Measurements from ENCODE around the gene GRIPAP1. TPM values are rescaled to one million over a fixed set of nuclear protein-coding genes. Genes with fewer than 3 reads are reported as not detected.
"Not testable (repeated sequence)": the region's sequence is repeated elsewhere in the genome, so short reads cannot be mapped to it uniquely, and the experiment has no call there.

Gene GRIPAP1
- polyA plus RNA-seq, 1 donor: 25.0 TPM

DNA sequence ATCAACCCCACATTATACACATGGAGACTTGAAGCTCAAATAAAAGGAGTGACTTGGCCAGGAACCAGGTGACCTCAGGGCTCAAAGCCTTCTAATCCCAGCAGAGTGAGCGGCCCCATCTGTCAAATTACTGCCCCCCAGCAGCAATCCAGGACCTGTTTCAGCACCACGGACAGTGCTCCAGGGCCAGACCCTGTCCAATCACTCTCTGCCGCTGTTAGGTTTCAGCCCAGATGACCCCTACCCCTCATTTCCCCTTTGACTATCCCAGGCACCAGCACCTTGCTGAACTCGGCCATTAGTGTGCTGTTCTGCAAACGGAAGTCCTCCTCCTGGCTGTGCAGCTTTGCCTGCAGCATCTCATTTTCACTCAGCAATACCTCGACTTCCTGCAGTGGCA lies 5.1 kb downstream of the GRIPAP1 start:
- DNase-seq (ENCODE audit: low read depth): no peak

DNA sequence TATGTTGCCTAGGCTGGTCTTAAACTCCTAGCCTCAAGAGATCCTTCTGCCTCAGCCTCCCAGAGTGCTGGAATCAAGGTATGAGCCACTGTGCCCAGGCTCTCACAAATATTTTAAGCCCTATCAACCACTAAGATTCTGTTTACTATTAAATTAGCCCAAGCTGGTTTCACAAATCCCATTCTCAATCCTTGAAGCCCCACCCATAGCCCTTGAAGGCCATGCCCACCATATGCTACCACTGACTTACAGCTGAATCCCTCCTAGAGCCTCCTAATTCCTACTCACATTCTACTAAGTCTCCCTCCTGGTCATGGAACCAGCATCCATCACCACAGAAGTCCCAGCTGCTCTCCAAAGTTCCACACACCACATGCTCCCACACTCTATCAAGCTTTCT lies 9.7 kb downstream of the GRIPAP1 start:
- no peak for DNase-seq (ENCODE audit: low read depth)

DNA sequence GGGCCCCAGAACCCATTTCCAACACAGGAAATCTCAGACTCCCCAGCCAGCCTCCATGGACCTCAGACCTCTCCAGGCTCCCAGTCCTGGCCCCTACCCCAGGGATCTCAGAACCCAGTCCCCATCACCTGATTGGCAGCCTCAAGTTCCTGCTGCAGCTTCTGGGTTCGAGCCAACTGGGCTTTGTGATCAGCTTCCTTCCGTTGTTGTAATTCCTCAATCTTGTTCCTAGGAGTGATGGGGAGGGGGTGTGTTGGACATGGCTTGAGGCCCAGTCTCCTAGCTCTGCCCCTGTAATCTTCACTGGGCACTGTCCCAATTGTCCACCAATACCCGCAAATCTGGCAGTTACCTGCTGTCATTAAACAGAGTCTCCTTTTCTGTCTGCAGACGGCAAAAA lies 12.6 kb downstream of the GRIPAP1 start:
- DNase-seq (ENCODE audit: low read depth): no peak

DNA sequence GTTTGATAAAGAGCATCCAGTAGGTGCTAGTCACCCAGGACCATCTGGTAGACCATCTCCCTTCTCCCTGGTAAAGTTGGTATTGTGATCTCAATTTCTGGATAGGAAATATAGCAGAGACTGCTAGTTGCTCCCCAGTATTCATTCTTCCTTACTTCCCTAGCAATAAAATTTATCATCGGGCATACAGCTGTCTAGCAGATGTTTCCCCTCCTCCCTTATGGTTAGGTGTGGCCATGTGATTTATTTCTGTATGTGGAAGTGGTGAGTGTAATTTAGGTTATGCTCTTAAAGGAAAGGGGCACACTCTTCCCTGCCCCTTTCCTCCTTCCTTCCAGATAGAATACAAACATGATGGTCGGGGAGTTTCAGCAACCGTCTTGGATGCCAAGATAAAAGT lies 18.2 kb downstream of the GRIPAP1 start:
- no peak for DNase-seq (ENCODE audit: low read depth)

DNA sequence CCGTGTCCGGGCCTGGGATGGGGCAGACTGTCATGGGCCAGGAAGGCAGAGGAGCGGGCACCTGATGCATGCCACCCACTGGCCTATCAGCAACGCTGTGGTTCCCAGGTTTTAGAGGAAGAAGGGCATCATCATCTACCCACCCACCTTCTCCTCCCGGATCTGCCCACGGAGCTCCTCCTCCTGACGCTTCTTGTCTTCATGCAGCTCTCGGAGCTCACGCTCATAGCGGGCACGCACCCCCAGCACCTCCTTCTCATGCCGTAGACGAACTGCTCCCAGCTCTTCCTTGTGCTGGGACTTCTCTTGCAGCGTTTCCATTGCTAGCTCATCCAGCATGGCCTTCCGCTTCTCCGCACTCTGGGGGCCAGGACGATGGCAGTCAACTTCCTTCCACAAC lies 19.0 kb downstream of the GRIPAP1 start:
- no peak for DNase-seq (ENCODE audit: low read depth)

DNA sequence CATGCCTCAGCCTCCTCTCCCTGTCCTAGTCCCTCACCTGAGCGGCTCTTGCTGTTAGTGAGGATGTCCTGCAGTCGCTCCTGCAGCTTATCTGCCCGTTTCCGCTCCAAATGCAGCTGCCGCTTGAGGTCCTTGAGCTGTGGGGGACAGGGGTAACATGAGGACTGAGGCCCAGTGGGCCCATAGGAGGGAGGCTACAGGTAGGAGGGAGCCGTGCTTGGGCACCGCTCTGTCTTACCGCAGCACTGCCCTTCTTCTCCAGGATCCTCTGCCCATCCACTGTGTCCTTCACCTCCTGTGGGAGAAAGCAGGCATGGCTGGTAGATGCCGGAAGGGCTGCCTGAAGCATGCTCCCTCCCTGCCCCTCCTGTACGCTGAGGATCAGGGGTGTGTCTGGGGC lies 20.9 kb downstream of the GRIPAP1 start:
- no peak for DNase-seq (ENCODE audit: low read depth)

DNA sequence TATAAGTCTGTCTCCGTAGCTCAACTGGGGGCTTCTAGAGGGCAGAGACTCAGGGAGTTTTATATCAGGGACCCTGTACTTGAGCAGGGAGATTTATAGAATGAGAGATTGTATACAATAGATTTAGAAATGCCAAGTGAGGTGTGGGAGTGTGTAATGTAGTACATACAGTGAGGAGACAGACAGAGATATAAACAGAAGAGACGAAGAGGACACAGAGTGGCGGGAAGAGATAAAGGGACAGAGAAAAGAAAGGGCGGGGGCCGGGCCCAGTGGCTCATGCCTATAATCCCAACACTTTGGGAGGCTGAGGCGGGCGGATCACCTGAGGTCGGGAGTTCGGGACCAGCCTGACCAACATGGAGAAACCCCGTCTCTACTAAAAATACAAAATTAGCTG lies 21.7 kb downstream of the GRIPAP1 start:
- not testable (repeated sequence) for DNase-seq (ENCODE audit: low read depth)

DNA sequence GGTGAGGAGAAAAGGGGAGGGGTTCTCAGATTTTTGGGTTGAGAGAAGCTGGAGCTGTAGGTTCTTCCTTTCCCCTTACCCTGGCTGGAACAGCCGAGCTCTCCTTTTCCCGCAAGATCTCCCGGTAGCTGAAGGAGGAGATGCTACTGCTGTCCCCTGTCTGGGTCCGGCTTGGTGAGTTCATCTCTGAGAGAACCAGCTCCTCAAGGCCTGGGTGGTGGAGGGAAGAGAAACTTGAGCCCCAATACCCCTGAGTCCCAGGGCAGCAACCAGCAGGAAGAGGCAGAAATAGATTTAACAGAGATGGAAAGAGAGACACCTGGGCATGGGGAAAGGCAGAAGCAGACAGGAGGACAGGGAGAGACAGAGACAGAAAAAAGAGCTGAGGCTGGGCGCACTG lies 23.8 kb downstream of the GRIPAP1 start:
- DNase-seq (ENCODE audit: low read depth): no peak

GRCh38 chrX:48976086-48976485 lies 26.0 kb downstream of the GRIPAP1 start:
- DNase-seq (ENCODE audit: low read depth): no peak

DNA sequence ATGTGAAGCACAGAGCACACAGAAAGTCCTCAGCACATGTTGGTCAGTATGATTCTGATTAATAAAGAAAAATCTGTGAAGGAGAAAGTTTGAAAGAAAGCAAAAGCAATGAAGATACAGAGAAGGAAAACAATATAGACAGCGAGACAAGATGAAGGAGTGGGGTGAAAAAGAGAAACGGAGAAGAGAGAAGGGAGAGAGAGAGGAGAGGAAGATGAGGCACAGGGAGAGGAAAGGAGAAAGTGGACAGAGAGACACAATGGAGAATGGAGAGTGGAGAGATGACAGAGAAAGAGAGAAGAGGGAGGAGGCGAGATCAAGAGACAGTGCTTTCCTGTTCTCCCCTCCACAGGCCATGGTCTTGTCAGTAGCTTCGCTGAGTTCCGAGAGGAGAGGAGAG lies 26.5 kb downstream of the GRIPAP1 start:
- DNase-seq (ENCODE audit: low read depth): no peak

GRCh38 chrX:48975041-48975440 lies 27.0 kb downstream of the GRIPAP1 start:
- no peak for DNase-seq (ENCODE audit: low read depth)

GRCh38 chrX:48974574-48974973 lies 27.5 kb downstream of the GRIPAP1 start:
- no peak for DNase-seq (ENCODE audit: low read depth)

DNA sequence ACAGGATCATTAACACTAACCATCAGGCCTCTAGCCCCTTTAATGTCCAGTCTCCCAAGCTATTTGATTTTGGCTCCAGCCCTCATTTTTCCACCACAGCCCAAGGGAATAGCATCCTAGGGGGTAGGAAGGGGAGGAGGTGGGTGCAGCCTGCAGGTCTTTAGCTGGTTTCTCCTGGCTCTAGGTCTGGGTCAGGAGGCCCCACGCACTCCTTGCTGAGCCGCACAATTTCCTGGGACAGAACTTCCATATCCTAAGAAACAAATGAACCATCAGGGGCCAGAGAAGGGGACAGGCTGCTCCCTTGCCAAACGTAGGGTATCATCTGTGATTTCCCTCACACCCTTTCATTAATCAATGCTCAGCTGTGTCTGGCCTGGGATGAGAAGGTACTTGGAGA lies 28.0 kb downstream of the GRIPAP1 start:
- no peak for DNase-seq (ENCODE audit: low read depth)

DNA sequence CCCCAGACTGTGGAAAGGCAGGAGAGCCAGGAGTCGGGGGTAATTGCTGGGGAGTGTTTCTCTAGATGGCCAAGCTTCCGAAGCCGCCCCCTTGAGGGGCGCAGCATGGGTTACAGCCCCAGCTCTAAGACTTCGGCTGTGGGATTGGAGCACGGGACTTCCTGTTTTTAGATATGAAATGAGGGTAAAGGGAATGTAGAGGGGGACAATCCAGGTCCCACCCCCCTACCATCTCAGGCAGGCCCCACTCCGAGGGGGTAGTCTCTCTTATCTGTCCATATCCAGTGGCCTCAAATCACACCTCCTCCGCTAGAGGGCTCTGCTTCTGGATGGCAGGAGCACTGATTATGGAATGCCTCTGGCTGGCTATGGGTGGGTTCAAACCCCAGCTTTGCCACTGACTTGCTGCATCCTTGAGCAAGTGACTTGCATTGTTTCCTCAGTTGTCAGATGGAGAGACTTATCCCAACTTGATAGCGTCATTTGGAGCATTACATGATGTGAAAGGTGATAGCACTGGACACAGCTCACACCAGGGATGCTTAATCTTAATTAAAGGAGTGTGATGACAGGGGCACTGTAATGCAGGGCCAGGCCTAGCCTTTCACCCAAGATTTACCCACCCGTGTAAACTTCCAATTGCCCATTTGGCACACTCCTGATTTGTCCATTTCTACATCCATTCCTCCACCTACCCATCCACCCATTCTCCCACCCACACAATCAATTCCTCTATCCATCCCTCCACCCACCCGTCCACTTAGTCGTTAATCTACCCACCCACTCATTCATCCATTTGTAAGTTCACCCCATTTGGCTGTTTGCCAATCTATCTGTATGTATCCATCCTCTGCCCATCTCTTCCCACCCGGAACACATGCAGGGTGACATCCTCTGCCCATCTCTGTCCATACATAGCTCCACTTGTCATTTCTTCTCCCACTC lies 29.6 kb downstream of the GRIPAP1 start:
- DNase-seq (ENCODE audit: low read depth): no peak

- no peak for DNase-seq (ENCODE audit: low read depth)
These were observed 30.5 kb downstream of the GRIPAP1 start, which contains the start of gene KCND1 for GRCh38 chrX:48971249-48972219. TSS of gene KCND1 (minus strand) at chrX:48971844. CDS start at chrX:48970271, 1,573 bp downstream.

GRCh38 chrX:48969471-48969870 lies 32.6 kb downstream of the GRIPAP1 start:
- no peak for DNase-seq (ENCODE audit: low read depth)

- DNase-seq (ENCODE audit: low read depth): no peak
These were observed 33.7 kb downstream of the GRIPAP1 start for GRCh38 chrX:48968377-48968776.

GRCh38 chrX:48966796-48967579 lies 35.1 kb downstream of the GRIPAP1 start:
- no peak for DNase-seq (ENCODE audit: low read depth)

DNA sequence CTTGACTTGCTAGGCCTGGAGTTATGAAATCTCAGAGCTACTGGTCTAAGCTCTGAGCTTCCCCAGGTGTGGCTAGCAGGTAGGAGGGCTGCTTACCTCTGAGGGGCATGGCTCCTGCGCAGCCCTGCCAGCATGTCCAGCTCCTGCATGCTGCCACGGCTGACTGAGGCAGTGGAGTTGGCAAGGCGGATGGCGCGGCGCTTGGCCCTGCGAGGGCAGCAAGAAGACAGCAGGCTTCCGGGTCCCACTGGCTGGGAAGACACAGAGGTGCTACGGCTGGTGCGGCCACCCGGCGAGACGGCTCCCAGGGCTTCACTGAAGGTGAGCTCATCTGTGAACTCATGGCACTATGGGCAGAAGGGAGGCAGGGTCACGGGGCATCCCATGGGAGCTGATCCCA lies 36.1 kb downstream of the GRIPAP1 start:
- no peak for DNase-seq (ENCODE audit: low read depth)

DNA sequence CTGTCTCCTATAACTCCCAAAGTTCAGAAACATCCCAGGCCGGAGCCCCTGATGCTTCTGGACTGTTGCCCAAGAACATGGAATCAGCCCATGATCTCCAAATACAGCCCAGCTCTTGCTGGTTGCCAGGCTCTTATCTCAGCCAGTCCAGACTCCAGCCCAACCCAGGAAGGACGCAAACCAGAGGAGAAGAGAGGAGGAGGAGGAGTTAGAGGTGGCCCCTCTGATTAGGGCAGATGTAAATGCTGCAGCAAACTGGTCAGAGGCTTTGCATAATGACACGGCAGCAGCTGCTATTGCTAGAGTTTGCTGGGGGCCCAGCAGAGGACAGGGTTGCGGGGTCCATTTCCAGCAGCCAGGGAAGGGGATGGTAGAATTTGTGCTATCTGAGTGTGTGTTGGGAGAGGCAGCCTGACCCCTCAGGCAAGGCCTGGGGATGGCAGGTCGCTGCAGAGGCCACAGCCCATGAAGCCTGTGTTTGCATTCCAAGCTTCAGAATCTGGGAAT lies 40.4 kb downstream of the GRIPAP1 start:
- DNase-seq (ENCODE audit: low read depth): no peak

- no peak for DNase-seq (ENCODE audit: low read depth)
These were observed 41.8 kb downstream of the GRIPAP1 start for GRCh38 chrX:48960291-48960690.

Data from forelimb muscle (tissue), 1 donor.